ENCODE measurements around the gene TP53AIP1.

DNA sequence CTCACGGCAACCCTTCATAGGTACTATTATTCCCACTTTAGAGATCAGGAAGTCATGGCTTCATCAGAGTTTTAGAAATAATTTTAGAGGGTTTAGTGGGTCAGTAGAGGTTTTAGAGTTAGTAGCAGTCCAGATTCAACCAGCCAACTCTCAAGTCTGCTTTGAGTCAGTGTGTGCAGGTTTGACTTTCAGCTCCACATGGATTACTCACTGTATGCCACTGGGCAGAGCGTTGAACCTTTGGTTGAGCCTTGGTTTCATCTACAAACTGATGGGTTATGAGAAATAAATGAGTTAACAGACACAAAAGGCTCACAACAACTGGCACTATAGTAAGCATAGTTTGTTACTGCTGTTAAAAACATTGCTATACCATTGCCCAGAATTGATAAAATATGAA is 19.0 kb upstream of the TP53AIP1 start:
- no peak for TF ChIP-seq POLR2A (IDR thresholded peaks at IDR 0.05; ENCODE audit: extremely low read depth, insufficient read length)
- TF ChIP-seq, protein P1, sequence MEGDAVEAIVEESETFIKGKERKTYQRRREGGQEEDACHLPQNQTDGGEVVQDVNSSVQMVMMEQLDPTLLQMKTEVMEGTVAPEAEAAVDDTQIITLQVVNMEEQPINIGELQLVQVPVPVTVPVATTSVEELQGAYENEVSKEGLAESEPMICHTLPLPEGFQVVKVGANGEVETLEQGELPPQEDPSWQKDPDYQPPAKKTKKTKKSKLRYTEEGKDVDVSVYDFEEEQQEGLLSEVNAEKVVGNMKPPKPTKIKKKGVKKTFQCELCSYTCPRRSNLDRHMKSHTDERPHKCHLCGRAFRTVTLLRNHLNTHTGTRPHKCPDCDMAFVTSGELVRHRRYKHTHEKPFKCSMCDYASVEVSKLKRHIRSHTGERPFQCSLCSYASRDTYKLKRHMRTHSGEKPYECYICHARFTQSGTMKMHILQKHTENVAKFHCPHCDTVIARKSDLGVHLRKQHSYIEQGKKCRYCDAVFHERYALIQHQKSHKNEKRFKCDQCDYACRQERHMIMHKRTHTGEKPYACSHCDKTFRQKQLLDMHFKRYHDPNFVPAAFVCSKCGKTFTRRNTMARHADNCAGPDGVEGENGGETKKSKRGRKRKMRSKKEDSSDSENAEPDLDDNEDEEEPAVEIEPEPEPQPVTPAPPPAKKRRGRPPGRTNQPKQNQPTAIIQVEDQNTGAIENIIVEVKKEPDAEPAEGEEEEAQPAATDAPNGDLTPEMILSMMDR (IDR thresholded peaks at IDR 0.05; ENCODE audit: low read depth, low read length), result no peak
- no peak for TF ChIP-seq MAX (IDR thresholded peaks at IDR 0.05; ENCODE audit: low read depth, low read length)
- no peak for TF ChIP-seq MYC (IDR thresholded peaks at IDR 0.05; ENCODE audit: low read depth, low read length)
